GM19452 (cell line): ENCODE results near the gene NHSL2.

Source experiments
- ATAC-seq: cut with Tn5 transposase; IDR thresholded peaks from one replicate; pipeline ENCODE4 v1.9.1; 2021; ENCODE audit not compliant: unreplicated experiment

The NHSL2 gene

GRCh38 chrX:72126048-72126415, 215.4 kb downstream of the NHSL2 start:
- ATAC-seq: no peak

DNA sequence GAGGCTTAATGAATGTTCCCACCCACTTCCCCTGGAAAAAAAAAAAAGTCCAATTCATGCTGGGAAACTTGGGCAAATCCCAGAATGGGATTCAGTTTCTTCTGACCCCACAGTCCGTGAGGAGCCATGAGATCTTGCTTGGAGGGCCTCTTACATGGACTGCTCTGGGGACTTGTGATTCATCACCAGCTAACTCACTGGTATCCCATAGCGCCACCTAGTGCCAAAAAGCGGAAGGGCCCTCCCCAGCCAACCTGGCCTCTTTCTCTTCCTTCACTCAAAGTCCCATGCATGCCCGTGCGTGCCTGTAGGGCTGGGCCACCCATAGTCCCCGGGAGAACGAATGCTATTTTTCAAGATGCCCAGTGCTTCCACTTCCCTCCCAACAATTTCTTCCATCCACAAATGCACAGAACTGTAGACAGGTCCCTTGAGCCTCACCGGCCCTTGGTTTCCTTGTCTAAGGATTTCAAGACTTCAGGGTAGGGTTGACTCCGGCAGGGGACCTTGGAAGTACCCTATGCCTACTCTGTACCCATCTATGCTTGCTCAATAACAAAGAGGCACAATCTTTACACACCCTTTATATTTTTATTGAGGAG, 216.0 kb downstream of the NHSL2 start:
- ATAC-seq: peak; percentile 61

GRCh38 chrX:72127332-72127731, 216.7 kb downstream of the NHSL2 start:
- no peak for ATAC-seq

- ATAC-seq: no peak
These were observed 217.7 kb downstream of the NHSL2 start for GRCh38 chrX:72128183-72128834.

DNA sequence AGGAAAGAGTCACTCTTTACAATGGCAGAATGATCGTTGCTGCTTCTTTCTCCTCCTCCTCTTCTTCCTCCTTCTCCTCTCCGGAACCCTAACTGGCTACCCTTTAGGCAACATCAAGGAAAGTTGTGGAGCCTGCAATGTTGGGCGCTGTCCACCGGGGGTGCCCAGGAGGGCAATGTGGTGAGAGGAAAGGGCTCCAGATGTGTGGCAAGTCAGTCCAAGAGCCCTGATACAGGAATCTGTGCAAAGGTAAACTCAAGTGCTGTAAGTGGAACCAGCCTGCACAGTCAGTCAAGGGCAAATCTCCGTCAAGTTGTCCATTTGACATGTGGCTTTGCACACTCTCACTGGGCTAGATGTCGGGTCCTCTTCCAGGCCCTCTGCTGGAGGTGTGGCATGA, 218.2 kb downstream of the NHSL2 start:
- no peak for ATAC-seq

- no peak for ATAC-seq
These were observed 219.0 kb downstream of the NHSL2 start for GRCh38 chrX:72129661-72130060.

DNA sequence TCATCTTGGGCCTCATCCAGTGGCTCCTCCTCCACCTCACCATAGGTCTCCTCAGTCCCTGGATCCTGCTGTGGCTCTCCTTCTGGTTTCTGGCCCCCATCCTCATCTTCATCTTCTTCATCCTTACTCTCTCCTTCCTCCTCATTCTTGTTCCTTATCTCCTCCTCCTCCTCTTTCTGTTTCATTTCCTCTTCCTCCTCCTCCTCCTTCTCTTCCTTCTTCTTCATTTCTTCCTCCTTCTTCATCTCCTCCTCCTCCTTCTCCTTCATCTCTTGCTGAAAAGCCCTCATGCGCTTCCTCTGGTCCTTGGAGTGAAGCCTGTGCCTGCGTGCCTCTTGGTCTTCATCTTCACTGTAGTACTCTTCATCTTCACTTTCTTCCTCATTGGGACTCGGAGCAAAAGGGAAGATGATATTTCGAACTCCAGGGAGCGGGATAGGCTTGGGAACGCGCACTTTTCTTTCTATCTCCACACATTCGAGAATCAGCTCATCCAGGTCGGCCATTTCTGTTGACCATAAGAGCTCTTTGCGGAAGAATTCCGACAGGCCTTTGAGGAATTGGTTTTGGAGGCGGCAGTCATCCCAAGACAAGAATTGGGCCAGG, 219.6 kb downstream of the NHSL2 start:
- no peak for ATAC-seq

- ATAC-seq: no peak
These were observed 220.2 kb downstream of the NHSL2 start for GRCh38 chrX:72130762-72131250.

DNA sequence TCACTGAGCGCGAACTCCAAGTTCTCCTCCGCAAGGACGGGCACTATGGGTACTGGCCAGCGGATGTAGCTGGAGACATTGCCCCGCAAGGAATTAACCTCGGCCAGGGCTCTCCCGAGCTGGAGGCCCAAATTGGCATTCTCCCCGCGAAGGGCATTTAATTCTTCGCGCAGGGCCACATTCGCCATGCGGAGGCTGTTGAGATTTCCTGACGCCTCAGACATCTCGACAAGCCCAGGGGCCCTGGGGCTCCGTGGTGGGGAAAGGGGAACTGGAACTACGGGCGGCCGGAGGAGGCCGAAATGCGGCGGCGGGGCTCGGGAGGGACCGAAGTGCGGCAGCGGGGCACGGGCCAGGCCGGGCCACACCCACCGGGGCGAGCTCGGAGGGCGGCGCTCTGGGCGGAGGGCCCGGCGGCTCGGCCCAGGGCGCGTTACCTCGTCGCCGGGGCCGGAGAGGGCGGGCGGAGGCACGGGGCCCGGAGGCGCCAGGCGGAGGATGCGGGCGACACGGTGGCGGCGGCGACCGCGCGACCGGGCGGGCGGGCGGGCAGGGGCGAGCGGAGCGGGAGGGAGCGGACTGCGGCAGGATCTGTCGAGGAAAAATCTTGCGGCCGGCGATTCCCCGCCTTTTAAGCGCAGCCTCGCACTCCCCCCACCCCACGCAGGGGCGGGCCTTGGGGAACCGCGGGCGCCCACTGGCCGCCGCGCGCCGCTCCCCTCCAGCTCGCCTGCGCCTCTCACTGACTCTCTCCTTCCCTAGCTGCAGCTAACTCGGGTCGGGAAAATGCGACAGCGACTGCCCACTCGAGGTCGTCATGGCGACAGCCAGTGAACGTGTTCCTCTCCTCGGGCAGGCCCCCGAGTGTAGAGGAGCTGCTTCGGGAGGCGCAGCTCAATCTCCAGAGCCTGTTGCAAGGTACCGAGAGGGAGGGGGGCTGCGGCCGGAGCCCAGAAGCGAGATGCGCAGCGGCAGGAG, 221.0 kb downstream of the NHSL2 start, which contains the start of gene RTL5:
TSS of gene RTL5 (minus strand) at position 599 of the 978 bp plus-strand sequence.
- ATAC-seq: peak; percentile 67

GRCh38 chrX:72132456-72132855, 221.8 kb downstream of the NHSL2 start:
- no peak for ATAC-seq

GRCh38 chrX:72133851-72134546, 223.4 kb downstream of the NHSL2 start:
- ATAC-seq: no peak

DNA sequence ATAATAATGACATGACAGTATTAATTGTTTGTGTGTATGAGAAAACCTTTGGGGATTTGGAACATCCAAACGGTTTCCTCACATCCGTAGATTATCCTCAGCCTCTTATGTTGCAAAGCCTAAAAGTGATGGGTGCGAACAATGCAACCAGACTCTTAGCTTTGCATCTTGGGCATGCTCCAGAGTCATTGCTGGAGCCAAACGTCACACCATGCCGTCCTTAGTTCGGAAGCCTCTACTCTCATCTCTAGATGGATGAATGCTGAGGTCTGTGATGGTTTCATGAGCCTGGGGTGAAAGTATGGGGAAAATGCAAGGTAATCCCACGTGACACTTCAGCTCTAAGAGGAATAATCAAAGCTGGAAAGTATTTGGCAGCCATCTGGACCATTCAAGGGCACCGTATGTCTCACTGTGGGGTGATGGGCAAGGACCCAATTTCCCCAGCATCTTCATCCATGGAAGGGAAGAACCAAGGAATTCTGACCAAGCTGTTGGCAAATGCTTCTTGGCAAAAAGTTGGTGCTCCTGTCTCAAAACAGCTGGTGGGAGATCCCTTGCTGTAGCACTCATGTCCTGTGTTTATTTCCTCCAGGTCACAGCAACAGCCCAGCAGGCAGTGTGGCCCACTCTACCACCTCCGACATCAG, 227.3 kb downstream of the NHSL2 start:
- no peak for ATAC-seq

GRCh38 chrX:72139538-72139937, 228.9 kb downstream of the NHSL2 start:
- ATAC-seq: no peak

DNA sequence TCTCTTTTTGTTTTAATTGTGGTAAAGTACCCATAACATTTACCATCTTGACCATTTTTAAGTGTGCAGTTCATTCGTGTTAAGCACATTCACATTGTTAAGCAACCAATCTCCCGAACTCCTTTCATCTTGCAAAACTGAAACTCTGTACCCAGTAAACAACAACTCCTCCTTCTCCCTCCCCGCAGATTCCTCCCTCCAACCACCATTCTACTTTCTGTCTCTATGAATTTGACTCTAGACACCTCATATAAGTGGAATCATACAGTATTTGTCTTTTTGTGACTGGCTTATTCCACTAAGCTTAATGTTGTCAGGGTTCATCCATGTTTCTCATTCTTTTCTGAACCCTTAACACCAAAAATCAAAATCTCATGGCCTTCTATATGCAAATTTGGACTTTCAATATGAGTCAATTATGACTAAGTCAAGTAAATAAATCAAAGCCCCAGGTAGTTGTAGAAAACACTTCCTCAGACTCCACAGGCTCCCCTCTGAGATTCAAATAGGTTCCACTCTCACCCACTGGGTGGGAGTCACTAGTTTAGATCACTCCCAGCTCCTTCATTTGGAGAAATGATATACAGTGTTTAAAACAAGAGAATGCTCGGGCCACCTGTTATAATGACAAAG, 230.8 kb downstream of the NHSL2 start:
- peak; percentile 64 for ATAC-seq

- ATAC-seq: no peak
These were observed 231.6 kb downstream of the NHSL2 start for GRCh38 chrX:72142094-72142793.

GRCh38 chrX:72142794-72143608, 232.4 kb downstream of the NHSL2 start:
- ATAC-seq: no peak

DNA sequence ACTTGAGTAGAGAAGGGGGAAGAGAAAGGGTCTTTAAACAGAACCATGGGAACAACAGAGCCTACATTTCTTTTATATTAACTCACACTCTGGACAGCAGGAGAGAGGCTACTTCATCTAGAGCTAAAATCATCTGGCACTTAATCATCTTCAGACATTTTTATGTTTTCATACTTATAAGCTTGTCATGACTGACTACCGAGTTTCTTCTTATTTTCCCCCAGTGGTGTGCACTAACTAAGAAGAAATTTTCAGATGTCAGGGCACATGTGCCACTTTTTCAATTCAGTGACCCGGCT, 232.9 kb downstream of the NHSL2 start:
- ATAC-seq: no peak

- ATAC-seq: no peak
These were observed 234.5 kb downstream of the NHSL2 start for GRCh38 chrX:72145181-72145580.
